KMS-11 (cell line): ENCODE data around the gene OTOP2.
"Not testable (repeated sequence)": the region's sequence is repeated elsewhere in the genome, so short reads cannot be mapped to it uniquely, and the experiment has no call there.

Experiments used
- H2AFZ ChIP-seq: fragments of 200-600 bp; sonication (generic); 2 replicates; pipeline ENCODE4 v1.6.1; 2016; ENCODE audit warnings: antibody characterized with exemption, mixed run types, low read depth
- H3K27ac ChIP-seq: fragments of 200-600 bp; sonication (generic); 2 replicates; pipeline ENCODE4 v1.6.1; 2016; ENCODE audit warnings: mild to moderate bottlenecking, mixed run types
- H3K27me3 ChIP-seq: fragments of 200-600 bp; sonication (generic); 2 replicates; pipeline ENCODE4 v1.6.1; 2017; ENCODE audit warnings: mild to moderate bottlenecking, low read depth, mixed run types, moderate library complexity; ENCODE audit not compliant: insufficient read depth
- H3K36me3 ChIP-seq: fragments of 200-600 bp; sonication (generic); 2 replicates; pipeline ENCODE4 v1.6.1; 2017; ENCODE audit warnings: mild to moderate bottlenecking, mixed run types; ENCODE audit not compliant: insufficient read depth
- H3K4me1 ChIP-seq: fragments of 200-600 bp; sonication (generic); 2 replicates; pipeline ENCODE4 v1.6.1; 2016; ENCODE audit warnings: mild to moderate bottlenecking, low read depth, mixed run types; ENCODE audit not compliant: poor library complexity, severe bottlenecking
- H3K4me2 ChIP-seq: fragments of 200-600 bp; sonication (generic); 2 replicates; pipeline ENCODE4 v1.7.0; 2016; ENCODE audit warnings: mild to moderate bottlenecking, mixed run types
- H3K4me3 ChIP-seq: fragments of 200-600 bp; sonication (generic); IDR thresholded peaks from 2 replicates; pipeline ENCODE4 v1.6.1; 2017; ENCODE audit warnings: low read depth, low read length, mixed read lengths; ENCODE audit not compliant: insufficient read depth
- H3K79me2 ChIP-seq: fragments of 200-600 bp; sonication (generic); 2 replicates; pipeline ENCODE4 v1.6.1; 2016; ENCODE audit warnings: low read depth, mixed run types; ENCODE audit not compliant: insufficient read depth
- H3K9ac ChIP-seq: fragments of 200-600 bp; sonication (generic); 2 replicates; pipeline ENCODE4 v1.6.1; 2016; ENCODE audit warnings: mild to moderate bottlenecking, mixed run types
- H4K20me1 ChIP-seq: fragments of 200-600 bp; sonication (generic); 2 replicates; pipeline ENCODE4 v1.6.1; 2016; ENCODE audit warnings: mild to moderate bottlenecking, mixed run types; ENCODE audit not compliant: insufficient read depth
- CTCF ChIP-seq: fragments of 200-600 bp; sonication (generic); conservative IDR thresholded peaks from 2 replicates; pipeline ENCODE4 v1.6.1; 2017; ENCODE audit warnings: low read depth, mild to moderate bottlenecking, antibody characterized with exemption, low read length, moderate library complexity, mixed read lengths

The OTOP2 gene

GRCh38 chr17:74979408-74980146 is 55.5 kb downstream of the OTOP2 start:
- Histone ChIP-seq H3K4me1 (peaks cover 17% of the 10 kb centered on the region), H4K20me1 (no peaks in the 10 kb centered on the region), H3K9ac (no peak overlapping the region), H3K4me2 (no peak overlapping the region), H3K27me3 (peaks cover 10% of the 10 kb centered on the region), H3K27ac (no peak overlapping the region), H2AFZ (no peak overlapping the region), H3K79me2 (no peaks in the 10 kb centered on the region), H3K4me3 (no peak overlapping the region), H3K36me3 (no peaks in the 10 kb centered on the region)
- no peak for TF ChIP-seq CTCF

GRCh38 chr17:74981318-74981978 is 57.4 kb downstream of the OTOP2 start:
- Histone ChIP-seq H3K27me3 (peaks cover 3% of the 10 kb centered on the region), H3K4me3 (no peak overlapping the region), H4K20me1 (no peaks in the 10 kb centered on the region), H3K79me2 (no peaks in the 10 kb centered on the region), H2AFZ (peak overlapping the region; percentile 95), H3K4me1 (peaks cover 29% of the 10 kb centered on the region), H3K4me2 (peak overlapping the region; percentile 83), H3K9ac (peak overlapping the region; percentile 55; the same call in 1 of the 2 replicates), H3K27ac (0 out of 2 replicates have a peak overlapping the region, but pooled peaks have one; percentile 11), H3K36me3 (no peaks in the 10 kb centered on the region)
- no peak for TF ChIP-seq CTCF

GRCh38 chr17:74981979-74982662 is 58.0 kb downstream of the OTOP2 start:
- Histone ChIP-seq H3K27ac (0 out of 2 replicates have a peak overlapping the region, but pooled peaks have one; percentile 11), H3K4me2 (peak overlapping the region; percentile 83), H4K20me1 (no peaks in the 10 kb centered on the region), H3K9ac (peak overlapping the region; percentile 55; the same call in 1 of the 2 replicates), H2AFZ (peak overlapping the region; percentile 95), H3K36me3 (no peaks in the 10 kb centered on the region), H3K79me2 (no peaks in the 10 kb centered on the region), H3K4me1 (peaks cover 35% of the 10 kb centered on the region), H3K4me3 (no peak overlapping the region), H3K27me3 (no peaks in the 10 kb centered on the region; the same call in none of the 2 replicates)
- TF ChIP-seq CTCF = no peak

- H3K4me2 ChIP-seq = peak overlapping the region; percentile 83
- H3K9ac ChIP-seq, H3K36me3 ChIP-seq, H4K20me1 ChIP-seq, H3K79me2 ChIP-seq, H3K4me3 ChIP-seq, H3K27ac ChIP-seq, H3K27me3 ChIP-seq: not testable (repeated sequence)
- peaks cover 36% of the 10 kb centered on the region for H3K4me1 ChIP-seq
- peak overlapping the region; percentile 95 for H2AFZ ChIP-seq
Measured at GRCh38 chr17:74982663-74983313, 58.7 kb downstream of the OTOP2 start.
